CD4-positive, alpha-beta T cell (primary cell): Measurements from ENCODE around the gene PET100. TPM values are rescaled to one million over a fixed set of nuclear protein-coding genes. Genes with fewer than 3 reads are reported as not detected.
A peak's percentile ranks its signal among the peaks of the same experiment; 100 is the strongest.

Source experiments
- ATAC-seq: fragments of 200-7000 bp; cut with Tn5 transposase; one replicate; pipeline ENCODE4 v1.10.0; 2022; ENCODE audit warnings: mild to moderate bottlenecking; ENCODE audit not compliant: poor library complexity
- CTCF ChIA-PET: fragments of 350-600 bp; sonication (Branson Sonifier 250); formaldehyde crosslinking; loops from one replicate; lab custom pipeline; 2021; ENCODE audit warnings: antibody characterized with exemption, inconsistent platforms; lab: Charles Lee
- POLR2A ChIA-PET: fragments of 350-600 bp; sonication (Branson Sonifier 250); formaldehyde crosslinking; loops from one replicate; lab custom pipeline; 2021; ENCODE audit warnings: antibody characterized with exemption, inconsistent platforms; lab: Charles Lee
- DNase-seq, 14 experiments: peaks; one replicate each; pipeline ENCODE4 v3.0.0-alpha.2; 2013 to 2020; ENCODE audit warnings: mixed read lengths in 2 of 14
- H3K27ac ChIP-seq, 2 donors: one replicate each; pipeline versions ENCODE4 v1.5.1 to v1.7.0; 2013; ENCODE audit warnings: low read length in 2 of 2, low read depth in 1 of 2, mild to moderate bottlenecking in 1 of 2
- H3K27me3 ChIP-seq, 2 experiments: 1 replicate in 1 of 2; 2 replicates in 1 of 2; pipeline versions ENCODE4 v1.6.1 to v1.7.0; 2013; ENCODE audit warnings: low read length in 2 of 2, control low read depth in 1 of 2, mild to moderate bottlenecking in 1 of 2, moderate library complexity in 1 of 2; ENCODE audit not compliant: insufficient read depth in 2 of 2, control insufficient read depth in 1 of 2
- H3K36me3 ChIP-seq: one replicate; pipeline ENCODE4 v1.6.1; 2013; ENCODE audit warnings: low read length, control low read depth; ENCODE audit not compliant: insufficient read depth
- H3K4me1 ChIP-seq: one replicate; pipeline ENCODE4 v1.6.1; 2013; ENCODE audit warnings: low read length, control low read depth; ENCODE audit not compliant: insufficient read depth
- H3K4me3 ChIP-seq: one replicate; pipeline ENCODE4 v1.5.1; 2013; ENCODE audit warnings: mild to moderate bottlenecking, low read length, moderate library complexity
- H3K9me3 ChIP-seq, 2 experiments: 1 replicate in 1 of 2; 2 replicates in 1 of 2; pipeline versions ENCODE4 v1.6.1 to v1.7.0; 2013; ENCODE audit warnings: low read length in 2 of 2, mild to moderate bottlenecking in 2 of 2, control low read depth in 1 of 2, moderate library complexity in 1 of 2; ENCODE audit not compliant: control insufficient read depth in 1 of 2, insufficient read depth in 1 of 2
- H3K27ac Mint-ChIP-seq: one replicate; pipeline ENCODE4 v1.8.0; 2020; ENCODE audit warnings: mixed read lengths
- H3K27me3 Mint-ChIP-seq: one replicate; pipeline ENCODE4 v1.8.0; 2021; ENCODE audit warnings: mixed read lengths
- H3K36me3 Mint-ChIP-seq: one replicate; pipeline ENCODE4 v1.8.0; 2021; ENCODE audit warnings: low read depth, mixed read lengths
- H3K4me1 Mint-ChIP-seq: one replicate; pipeline ENCODE4 v1.8.0; 2021; ENCODE audit warnings: low read depth, mixed read lengths
- H3K4me3 Mint-ChIP-seq: one replicate; pipeline ENCODE4 v1.8.0; 2020; ENCODE audit warnings: mild to moderate bottlenecking, mixed read lengths
- H3K9me3 Mint-ChIP-seq: one replicate; pipeline ENCODE4 v1.8.0; 2020; ENCODE audit warnings: mixed read lengths
- CTCF ChIP-seq: fragments of 200-600 bp; IDR thresholded peaks from one replicate; pipeline ENCODE4 v1.8.0; 2022; ENCODE audit warnings: antibody characterized with exemption, mild to moderate bottlenecking
- intact Hi-C, 2 experiments: fragments of 100-400 bp; cut with DNase I in 1 of 2; cut with micrococcal nuclease in 1 of 2; formaldehyde crosslinking; loops; one replicate each; pipeline versions ENCODE4 v1.15.1 to v1.9.0; 2023 to 2025; cut with DNase I, micrococcal nuclease
- total RNA-seq, 174 experiments: library from RNA in 2 of 174; stranded (reverse) in 2 of 174; gene quantifications; one replicate each; pipeline ENCODE4 v1.2.3 and lab custom pipeline; 2021 to 2026

Gene PET100
- total RNA-seq, 2 experiments from 2014 or later, result 178 to 188 TPM

DNA sequence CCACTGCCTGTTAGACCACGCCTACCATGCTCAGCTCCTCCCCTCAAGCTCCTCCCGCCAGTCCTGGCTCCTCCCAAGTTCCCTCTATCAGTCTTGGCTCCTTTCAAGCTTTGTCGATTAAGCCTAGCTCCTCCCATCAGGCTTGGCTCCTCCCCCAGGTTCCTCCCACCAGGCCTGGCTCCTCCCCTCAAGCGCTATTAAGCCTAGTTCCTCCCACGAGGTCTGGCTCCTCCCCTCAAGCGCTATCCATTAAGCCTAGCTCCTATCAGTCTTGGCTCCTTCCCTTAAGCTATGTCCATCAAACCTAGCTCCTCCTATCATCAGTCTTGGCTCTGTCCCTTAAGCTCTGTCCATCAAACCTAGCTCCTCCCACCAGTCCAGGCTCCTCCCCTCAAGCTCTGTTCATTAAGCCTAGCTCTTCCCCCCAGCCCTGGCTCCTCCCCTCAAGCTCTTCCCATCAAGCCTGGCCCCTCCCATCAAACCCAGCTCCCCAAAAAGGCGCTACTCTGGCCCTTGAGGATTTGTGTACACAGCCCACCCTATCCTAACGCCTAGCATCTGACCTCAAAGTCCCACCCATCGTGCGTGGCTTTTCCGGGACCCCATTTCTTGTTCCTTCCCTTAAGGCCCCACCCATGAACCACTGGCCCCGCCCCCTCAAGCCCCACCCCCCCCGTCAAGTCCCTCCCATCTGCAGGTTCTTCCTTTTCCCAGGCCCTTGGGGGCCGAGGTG is 23.9 kb upstream of the PET100 start:
- H3K4me3 Mint-ChIP-seq, result no peak overlapping the region
- ATAC-seq, result peak; percentile 76
- Histone ChIP-seq H3K27me3 (peaks cover 0 to 2% of the 10 kb centered on the region in 2 experiments), H3K9me3 (peaks cover 0 to 11% of the 10 kb centered on the region in 2 experiments), H3K36me3 (no peaks in the 10 kb centered on the region), H3K4me1 (peaks cover 2% of the 10 kb centered on the region), H3K4me3 (no peak overlapping the region), H3K27ac (no peak overlapping the region)
- peaks cover 21% of the 10 kb centered on the region for H3K27me3 Mint-ChIP-seq
- intact Hi-C loops, result no loop called here
- no peak for TF ChIP-seq CTCF
- peak in 3 of 14 experiments; percentile 16 to 65 (median 52) for DNase-seq
- no peaks in the 10 kb centered on the region for H3K9me3 Mint-ChIP-seq
- POLR2A ChIA-PET, result interaction anchor here (1.1 to 1.2 kb wide), 2 partner anchors 18 to 24 kb away, joined by 3 to 4 read pairs; partner anchors contain the start of genes PET100 and XAB2
- CTCF ChIA-PET, result interaction anchor here (0.5 kb wide), 1 partner anchor 281 kb away, joined by 3 read pairs; no protein-coding TSS in a partner anchor
- H3K36me3 Mint-ChIP-seq, result no peaks in the 10 kb centered on the region
- no peak overlapping the region for H3K27ac Mint-ChIP-seq
- H3K4me1 Mint-ChIP-seq, result no peaks in the 10 kb centered on the region

- Mint-ChIP-seq H3K27ac (no peak overlapping the region), H3K4me3 (no peak overlapping the region), H3K4me1 (no peaks in the 10 kb centered on the region), H3K36me3 (no peaks in the 10 kb centered on the region), H3K9me3 (no peaks in the 10 kb centered on the region), H3K27me3 (peaks cover 21% of the 10 kb centered on the region)
- H3K27ac ChIP-seq, result no peak overlapping the region
- DNase-seq (no peak), ATAC-seq (no peak)
- intact Hi-C loops, result no loop called here
- ChIA-PET CTCF (no interaction called here), POLR2A (no interaction called here)
- no peak for TF ChIP-seq CTCF
- H3K9me3 ChIP-seq, result peaks cover 0 to 11% of the 10 kb centered on the region in 2 experiments
- no peaks in the 10 kb centered on the region for H3K36me3 ChIP-seq
- H3K4me1 ChIP-seq, result peaks cover 2% of the 10 kb centered on the region
- no peak overlapping the region for H3K4me3 ChIP-seq
- H3K27me3 ChIP-seq, result peaks cover 0 to 2% of the 10 kb centered on the region in 2 experiments
Measured at GRCh38 chr19:7606289-7606688, 23.3 kb upstream of the PET100 start.

DNA sequence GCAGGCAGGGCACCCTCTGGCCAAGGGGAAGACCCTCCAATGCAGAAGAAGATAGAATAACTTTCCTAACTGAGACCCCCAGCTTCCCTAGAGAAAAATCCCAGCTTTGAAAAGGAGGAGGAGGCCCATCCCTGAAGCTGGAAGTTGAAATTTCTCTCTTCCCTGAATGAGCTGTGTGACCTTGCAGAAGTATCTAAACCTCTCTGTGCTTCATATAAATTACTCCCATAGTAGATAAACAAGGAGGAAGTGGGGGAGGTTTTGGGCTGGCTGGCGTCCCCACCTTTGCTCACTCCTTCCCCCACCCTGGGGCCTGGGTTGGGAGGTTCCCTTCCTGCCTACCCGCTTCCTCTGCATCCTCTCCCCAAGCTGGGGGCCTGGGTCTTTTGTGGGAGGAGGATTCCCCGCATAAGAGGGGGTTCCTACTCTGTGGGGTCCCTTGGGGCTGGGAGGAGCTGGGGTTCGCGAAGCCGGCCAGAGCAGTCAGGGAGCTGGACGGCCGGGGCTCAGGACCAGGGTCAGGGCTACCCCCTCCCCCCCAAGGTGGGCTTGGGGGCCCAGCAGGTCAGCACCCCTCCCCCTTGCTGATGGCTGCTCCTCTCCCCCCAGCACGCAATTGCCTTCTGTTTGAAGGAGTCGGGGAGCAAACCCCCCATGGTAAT is 22.2 kb upstream of the PET100 start:
- no peak overlapping the region for H3K4me3 ChIP-seq
- ChIA-PET POLR2A (interaction anchor here (1.0 kb wide), 1 partner anchor 22 kb away, joined by 3 read pairs; the partner anchor contains the start of genes PET100 and XAB2), CTCF (no interaction called here)
- H3K36me3 ChIP-seq, result no peaks in the 10 kb centered on the region
- peaks cover 0 to 11% of the 10 kb centered on the region in 2 experiments for H3K9me3 ChIP-seq
- Mint-ChIP-seq H3K9me3 (no peaks in the 10 kb centered on the region), H3K27ac (no peak overlapping the region), H3K4me3 (no peak overlapping the region), H3K4me1 (no peaks in the 10 kb centered on the region), H3K27me3 (peaks cover 16% of the 10 kb centered on the region), H3K36me3 (no peaks in the 10 kb centered on the region)
- H3K4me1 ChIP-seq, result peaks cover 2% of the 10 kb centered on the region
- no peak for TF ChIP-seq CTCF
- intact Hi-C loops, result no loop called here
- ATAC-seq (no peak), DNase-seq (no peak)
- peaks cover 0 to 2% of the 10 kb centered on the region in 2 experiments for H3K27me3 ChIP-seq
- no peak overlapping the region for H3K27ac ChIP-seq
